NT2/D1 (cell line): ENCODE data around the gene ABCB7.

Experiments used
- SUZ12 ChIP-seq: IDR thresholded peaks from 2 replicates; pipeline ENCODE4 v1.6.1; 2011; ENCODE audit not compliant: insufficient read length, insufficient read depth; ENCODE audit errors: extremely low read depth
- ZNF274 ChIP-seq: IDR thresholded peaks from 2 replicates; pipeline ENCODE4 v1.6.1; 2011; ENCODE audit warnings: mild to moderate bottlenecking, low read depth, low read length

DNA sequence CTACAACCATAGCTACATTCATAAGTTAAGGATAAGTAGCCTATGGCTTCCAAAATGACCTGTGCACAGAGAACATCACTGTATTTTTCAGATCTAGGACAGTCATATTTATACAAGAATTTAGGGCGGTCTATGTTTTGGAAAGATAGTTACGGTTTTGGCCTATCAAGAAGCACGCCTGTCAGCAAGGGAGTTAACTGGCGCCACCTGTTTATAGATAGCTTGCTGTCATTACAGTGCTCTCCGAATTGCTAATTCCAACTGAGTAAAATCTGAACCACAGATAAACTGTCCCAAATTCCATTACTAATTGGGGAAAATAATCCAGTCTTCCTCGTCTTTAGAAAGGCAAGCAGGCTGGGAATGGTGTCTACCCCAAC lies 646 bp downstream of the ABCB7 start:
- TF ChIP-seq SUZ12: no peak
- TF ChIP-seq ZNF274: no peak
